Measurements from ENCODE around the gene DAZAP2.

DNA sequence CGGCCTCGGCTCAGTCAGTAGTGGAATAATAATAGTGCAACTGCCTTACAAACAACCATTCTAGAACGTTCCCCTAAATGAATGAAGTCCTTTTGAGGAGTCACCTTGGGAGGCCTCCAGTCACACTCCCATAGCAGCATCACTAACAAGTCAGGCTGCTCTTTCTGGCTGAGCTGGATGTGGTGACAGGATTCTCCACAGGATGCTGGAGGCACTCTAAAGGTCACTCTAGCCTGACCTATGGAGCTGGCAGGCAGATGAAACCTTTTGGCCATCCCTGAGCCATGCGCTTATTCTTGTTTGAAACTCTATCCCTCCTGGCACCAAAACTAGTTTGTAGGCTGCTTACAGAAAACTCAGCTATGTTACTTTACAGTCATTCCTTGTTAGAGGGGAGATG, 47.8 kb upstream of the DAZAP2 start:
- TF ChIP-seq, protein P1, sequence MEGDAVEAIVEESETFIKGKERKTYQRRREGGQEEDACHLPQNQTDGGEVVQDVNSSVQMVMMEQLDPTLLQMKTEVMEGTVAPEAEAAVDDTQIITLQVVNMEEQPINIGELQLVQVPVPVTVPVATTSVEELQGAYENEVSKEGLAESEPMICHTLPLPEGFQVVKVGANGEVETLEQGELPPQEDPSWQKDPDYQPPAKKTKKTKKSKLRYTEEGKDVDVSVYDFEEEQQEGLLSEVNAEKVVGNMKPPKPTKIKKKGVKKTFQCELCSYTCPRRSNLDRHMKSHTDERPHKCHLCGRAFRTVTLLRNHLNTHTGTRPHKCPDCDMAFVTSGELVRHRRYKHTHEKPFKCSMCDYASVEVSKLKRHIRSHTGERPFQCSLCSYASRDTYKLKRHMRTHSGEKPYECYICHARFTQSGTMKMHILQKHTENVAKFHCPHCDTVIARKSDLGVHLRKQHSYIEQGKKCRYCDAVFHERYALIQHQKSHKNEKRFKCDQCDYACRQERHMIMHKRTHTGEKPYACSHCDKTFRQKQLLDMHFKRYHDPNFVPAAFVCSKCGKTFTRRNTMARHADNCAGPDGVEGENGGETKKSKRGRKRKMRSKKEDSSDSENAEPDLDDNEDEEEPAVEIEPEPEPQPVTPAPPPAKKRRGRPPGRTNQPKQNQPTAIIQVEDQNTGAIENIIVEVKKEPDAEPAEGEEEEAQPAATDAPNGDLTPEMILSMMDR (IDR thresholded peaks at IDR 0.05): no peak
- no peak for TF ChIP-seq EZH2 (IDR thresholded peaks at IDR 0.05)

Data from neural progenitor cell (in vitro differentiated cells).